HepG2 (cell line): ENCODE measurements around the gene SPTB. TPM values are rescaled to one million over a fixed set of nuclear protein-coding genes. Genes with fewer than 3 reads are reported as not detected.

ENCODE experiments used
- ATAC-seq: fragments of 200-7000 bp; cut with Tn5 transposase; 3 replicates; pipeline ENCODE4 v1.9.1; 2020; ENCODE audit warnings: mild to moderate bottlenecking, moderate library complexity
- BruUV-seq: library from RNA; stranded (reverse); fragments of 400-500 nt; replicated peaks from 2 replicates; lab custom pipeline; 2021; lab: Mats Ljungman, UMichigan
- CTCF ChIA-PET: fragments of 300-600 bp; formaldehyde crosslinking; extraction: SDS; loops from one replicate; lab custom pipeline; 2021; ENCODE audit warnings: low total read pairs, inconsistent platforms, low intra/inter-chr PET ratio; lab: Yijun Ruan, JAX
- POLR2A ChIA-PET: fragments of 350-600 bp; sonication (Branson Sonifier 250); formaldehyde crosslinking; loops from one replicate; lab custom pipeline; 2020; ENCODE audit warnings: antibody characterized with exemption, inconsistent platforms; lab: Yijun Ruan, JAX
- DNase-seq: peaks from one replicate; pipeline ENCODE4 v3.0.0-alpha.2; 2015; ENCODE audit warnings: low spot score
- FAIRE-seq: peaks from 3 replicates; lab custom pipeline; 2011; peaks lifted over from hg19 to GRCh38; lab: Jason Lieb, UNC
- H2AFZ ChIP-seq: one replicate; pipeline ENCODE4 v1.6.1; 2011; ENCODE audit warnings: low read length, inconsistent platforms
- H3K27ac ChIP-seq: fragments of 300-600 bp; 3 replicates; pipeline ENCODE4 v1.8.0; 2011; ENCODE audit warnings: mixed run types, mild to moderate bottlenecking, mixed read lengths, low read length, inconsistent platforms; ENCODE audit not compliant: insufficient read depth; ENCODE audit errors: extremely low read length
- H3K27me3 ChIP-seq, 2 experiments: fragments of 200-600 bp in 1 of 2; 2 replicates in 1 of 2; 3 replicates in 1 of 2; pipeline versions ENCODE4 v1.6.0 to v1.8.0; 2011; ENCODE audit warnings: low read length in 2 of 2, mild to moderate bottlenecking in 2 of 2, moderate library complexity in 2 of 2, inconsistent platforms in 1 of 2; ENCODE audit not compliant: insufficient read depth in 2 of 2, control insufficient read depth in 1 of 2
- H3K36me3 ChIP-seq, 2 experiments: fragments of 200-600 bp in 1 of 2; replicated peaks in 1 of 2; 2 replicates in 1 of 2; 3 replicates in 1 of 2; pipeline versions ENCODE4 v1.5.1 to v1.8.0; 2011; ENCODE audit warnings: low read length in 2 of 2, inconsistent platforms in 1 of 2; ENCODE audit not compliant: insufficient read depth in 2 of 2, control insufficient read depth in 1 of 2
- H3K4me1 ChIP-seq: 2 replicates; pipeline ENCODE4 v1.5.1; 2012; ENCODE audit warnings: low read length, inconsistent platforms; ENCODE audit not compliant: insufficient read depth
- H3K4me2 ChIP-seq: 2 replicates; pipeline ENCODE4 v1.6.0; 2011; ENCODE audit warnings: low read depth, low read length, inconsistent platforms
- H3K4me3 ChIP-seq, 3 experiments: fragments of 200-600 bp in 1 of 3; sonication (generic), shearing (Covaris generic) in 1 of 3; replicated peaks in 1 of 3; 2 replicates each; pipeline ENCODE4 v1.5.1; 2011 to 2016; ENCODE audit warnings: low read length in 3 of 3, inconsistent platforms in 2 of 3, low read depth in 2 of 3, mild to moderate bottlenecking in 2 of 3, control low read depth in 1 of 3, mixed read lengths in 1 of 3; ENCODE audit not compliant: insufficient read depth in 1 of 3
- H3K79me2 ChIP-seq: one replicate; pipeline ENCODE4 v1.6.1; 2011; ENCODE audit warnings: low read length, inconsistent platforms; ENCODE audit not compliant: insufficient read depth
- H3K9ac ChIP-seq: 2 replicates; pipeline ENCODE4 v1.6.0; 2011; ENCODE audit warnings: mild to moderate bottlenecking, low read depth, low read length, inconsistent platforms; ENCODE audit not compliant: insufficient read depth
- H3K9me3 ChIP-seq: 2 replicates; pipeline ENCODE4 v1.5.1; 2012; ENCODE audit warnings: mild to moderate bottlenecking, low read length
- H4K20me1 ChIP-seq: 2 replicates; pipeline ENCODE4 v1.6.0; 2011; ENCODE audit warnings: inconsistent platforms, mild to moderate bottlenecking, low read length, moderate library complexity; ENCODE audit not compliant: insufficient read depth
- DPF2 ChIP-seq: sonication (generic); formaldehyde crosslinking; IDR thresholded peaks from 2 replicates; pipeline ENCODE4 v1.4.0; 2020; ENCODE audit warnings: mild to moderate bottlenecking, low read depth, missing genetic modification reagents, borderline replicate concordance
- EZH2 ChIP-seq: conservative IDR thresholded peaks from 2 replicates; pipeline ENCODE4 v1.6.1; 2012; ENCODE audit warnings: mild to moderate bottlenecking, low read depth, low read length, moderate library complexity
- FOXK1 ChIP-seq: sonication (generic); formaldehyde crosslinking; IDR thresholded peaks from 2 replicates; pipeline ENCODE4 v1.4.0; 2020; ENCODE audit warnings: low read depth, missing genetic modification reagents, borderline replicate concordance
- GTF2F1 ChIP-seq: fragments of 150-350 bp; IDR thresholded peaks from 2 replicates; pipeline ENCODE4 v1.6.1; 2014; ENCODE audit warnings: low read length
- HCFC1 ChIP-seq: fragments of 150-350 bp; IDR thresholded peaks from 2 replicates; pipeline ENCODE4 v1.6.1; 2014; ENCODE audit warnings: low read depth, low read length
- RARA ChIP-seq: IDR thresholded peaks from 2 replicates; pipeline ENCODE4 v1.6.1; 2016; ENCODE audit warnings: missing genetic modification reagents, missing compliant biosample characterization
- RXRB ChIP-seq: IDR thresholded peaks from 2 replicates; pipeline ENCODE4 v1.6.1; 2016; ENCODE audit warnings: borderline replicate concordance, missing genetic modification reagents, missing compliant biosample characterization
- THAP11 ChIP-seq: IDR thresholded peaks from 2 replicates; pipeline ENCODE4 v1.6.1; 2016; ENCODE audit warnings: missing biosample characterization, missing genetic modification reagents
- YEATS2 ChIP-seq: sonication (generic); formaldehyde crosslinking; IDR thresholded peaks from 2 replicates; pipeline ENCODE4 v1.4.0; 2020; ENCODE audit warnings: missing genetic modification reagents, borderline replicate concordance
- ZIK1 ChIP-seq: sonication (generic); formaldehyde crosslinking; IDR thresholded peaks from 2 replicates; pipeline ENCODE4 v1.5.0; 2020; ENCODE audit warnings: mild to moderate bottlenecking, low read depth, missing genetic modification reagents, borderline replicate concordance
- ZNF235 ChIP-seq: sonication (generic); formaldehyde crosslinking; IDR thresholded peaks from 2 replicates; pipeline ENCODE4 v1.8.1; 2023; ENCODE audit warnings: mild to moderate bottlenecking, missing genetic modification reagents, borderline replicate concordance
- ZNF567 ChIP-seq: sonication (generic); formaldehyde crosslinking; IDR thresholded peaks from 2 replicates; pipeline ENCODE4 v1.8.1; 2023; ENCODE audit warnings: mild to moderate bottlenecking, missing genetic modification reagents, borderline replicate concordance
- ZNF766 ChIP-seq: sonication (generic); formaldehyde crosslinking; IDR thresholded peaks from 2 replicates; pipeline ENCODE4 v1.5.0; 2020; ENCODE audit warnings: missing genetic modification reagents, borderline replicate concordance
- ZSCAN20 ChIP-seq: sonication (generic); formaldehyde crosslinking; IDR thresholded peaks from 2 replicates; pipeline ENCODE4 v1.4.0; 2020; ENCODE audit warnings: missing genetic modification reagents, mild to moderate bottlenecking, borderline replicate concordance
- WGBS: methylation state at CpG from one replicate; pipeline ENCODE4 v1.1.6; 2017; ENCODE audit warnings: low lambda C conversion rate; 5-methylcytosine and 5-hydroxymethylcytosine counted together
- in situ Hi-C: cut with HindIII; loops from 2 replicates; pipeline ENCODE4 v1.10.0; 2017; ENCODE audit warnings: low pct_unique_long_range_greater_than_20kb; ENCODE audit not compliant: extremely low pct_ligation_motif_present
- intact Hi-C: fragments of 100-400 bp; cut with micrococcal nuclease; formaldehyde crosslinking; loops from one replicate; pipeline ENCODE4 v1.10.0; 2022; ENCODE audit not compliant: unreplicated experiment
- polyA plus RNA-seq, 8 experiments: library from polyadenylated mRNA; depleted of rRNA in 3 of 8; stranded (reverse) in 7 of 8; unstranded in 1 of 8; fragments of >200 nt; fragmentation: Illumina TruSeq in 4 of 8; extraction: Trizol in 4 of 8; gene quantifications; 2 replicates each; pipeline versions ENCODE4 v1.2.1 to v1.2.3, GENCODE V29; 2011 to 2016; ENCODE audit warnings: low read depth in 4 of 8, missing spikeins in 1 of 8, mixed read lengths in 1 of 8; ENCODE audit not compliant: insufficient read depth in 1 of 8
- total RNA-seq, 5 experiments: library from RNA; depleted of rRNA; stranded (reverse); fragments of >200 nt; fragmentation: Illumina TruSeq; extraction: Trizol; gene quantifications; 2 replicates each; pipeline ENCODE4 v1.2.3, GENCODE V29; 2016; ENCODE audit warnings: low read depth in 1 of 5
- TF ChIP-seq, protein P1 (sequence below): sonication (generic); formaldehyde crosslinking; IDR thresholded peaks from 2 replicates; pipeline ENCODE4 v1.4.0; 2020; ENCODE audit warnings: mild to moderate bottlenecking, missing genetic modification reagents
- TF ChIP-seq, protein P2 (sequence below): sonication (generic); formaldehyde crosslinking; IDR thresholded peaks from 2 replicates; pipeline ENCODE4 v1.4.0; 2020; ENCODE audit warnings: missing genetic modification reagents
- TF ChIP-seq, protein P3 (sequence below): sonication (generic); formaldehyde crosslinking; IDR thresholded peaks from 2 replicates; pipeline ENCODE4 v1.5.0; 2020; ENCODE audit warnings: missing genetic modification reagents, mild to moderate bottlenecking, borderline replicate concordance

SPTB gene
- total and polyA plus RNA-seq, 2 of the 13 experiments (the other 11 are each of a cell fraction or from before 2014, with no cell fraction given), result 0.01 to 0.02 TPM

DNA sequence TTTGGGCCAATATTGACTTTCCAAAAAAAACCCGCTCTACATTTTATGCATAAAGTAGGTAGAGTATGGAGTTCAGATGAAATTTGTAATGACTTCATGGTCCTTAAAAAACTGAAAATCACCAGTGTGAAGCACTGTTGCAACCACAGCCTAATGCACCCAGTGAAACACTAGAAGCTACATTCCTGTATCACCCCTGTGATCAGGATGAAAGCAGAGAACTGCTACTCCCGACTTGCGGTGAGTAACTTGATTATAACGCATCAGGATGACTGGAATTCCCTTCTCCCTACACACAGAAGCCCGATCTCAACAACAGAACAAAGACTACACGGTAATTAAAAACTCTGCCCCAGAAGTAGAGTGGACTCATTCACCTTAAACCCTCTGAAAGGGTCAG is 33.8 kb downstream of the SPTB start:
- Histone ChIP-seq H3K79me2 (no peaks in the 10 kb centered on the region), H3K27me3 (peaks cover 7 to 38% of the 10 kb centered on the region in 2 experiments), H2AFZ (no peak overlapping the region), H3K4me2 (no peak overlapping the region), H3K4me1 (no peaks in the 10 kb centered on the region), H3K9me3 (no peaks in the 10 kb centered on the region), H4K20me1 (no peaks in the 10 kb centered on the region), H3K9ac (no peak overlapping the region), H3K4me3 (no peak overlapping the region), H3K27ac (no peak overlapping the region), H3K36me3 (no peaks in the 10 kb centered on the region)
- ChIA-PET CTCF (no interaction called here), POLR2A (no interaction called here)
- DNase-seq (no peak), ATAC-seq (no peak), FAIRE-seq (no peak)
- in situ Hi-C loops (no loop called here), intact Hi-C loops (no loop called here)
- 14% methylated on average over 6 of the region's 6 CpGs for WGBS
- no TSS peak for BruUV-seq
- TF ChIP-seq, protein P1, sequence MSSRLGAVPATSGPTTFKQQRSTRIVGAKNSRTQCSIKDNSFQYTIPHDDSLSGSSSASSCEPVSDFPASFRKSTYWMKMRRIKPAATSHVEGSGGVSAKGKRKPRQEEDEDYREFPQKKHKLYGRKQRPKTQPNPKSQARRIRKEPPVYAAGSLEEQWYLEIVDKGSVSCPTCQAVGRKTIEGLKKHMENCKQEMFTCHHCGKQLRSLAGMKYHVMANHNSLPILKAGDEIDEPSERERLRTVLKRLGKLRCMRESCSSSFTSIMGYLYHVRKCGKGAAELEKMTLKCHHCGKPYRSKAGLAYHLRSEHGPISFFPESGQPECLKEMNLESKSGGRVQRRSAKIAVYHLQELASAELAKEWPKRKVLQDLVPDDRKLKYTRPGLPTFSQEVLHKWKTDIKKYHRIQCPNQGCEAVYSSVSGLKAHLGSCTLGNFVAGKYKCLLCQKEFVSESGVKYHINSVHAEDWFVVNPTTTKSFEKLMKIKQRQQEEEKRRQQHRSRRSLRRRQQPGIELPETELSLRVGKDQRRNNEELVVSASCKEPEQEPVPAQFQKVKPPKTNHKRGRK (CRISPR knock-in tag), result no peak
- TF ChIP-seq THAP11 (CRISPR knock-in tag) (no peak), RXRB (CRISPR knock-in tag) (no peak), ZNF567 (CRISPR knock-in tag) (no peak), EZH2 (no peak), DPF2 (no peak), YEATS2 (CRISPR knock-in tag) (no peak), ZNF766 (no peak), GTF2F1 (no peak), ZIK1 (CRISPR knock-in tag) (no peak), HCFC1 (no peak), ZNF235 (CRISPR knock-in tag) (no peak), FOXK1 (CRISPR knock-in tag) (no peak), ZSCAN20 (CRISPR knock-in tag) (no peak), RARA (CRISPR knock-in tag) (no peak)
- TF ChIP-seq, protein P2, sequence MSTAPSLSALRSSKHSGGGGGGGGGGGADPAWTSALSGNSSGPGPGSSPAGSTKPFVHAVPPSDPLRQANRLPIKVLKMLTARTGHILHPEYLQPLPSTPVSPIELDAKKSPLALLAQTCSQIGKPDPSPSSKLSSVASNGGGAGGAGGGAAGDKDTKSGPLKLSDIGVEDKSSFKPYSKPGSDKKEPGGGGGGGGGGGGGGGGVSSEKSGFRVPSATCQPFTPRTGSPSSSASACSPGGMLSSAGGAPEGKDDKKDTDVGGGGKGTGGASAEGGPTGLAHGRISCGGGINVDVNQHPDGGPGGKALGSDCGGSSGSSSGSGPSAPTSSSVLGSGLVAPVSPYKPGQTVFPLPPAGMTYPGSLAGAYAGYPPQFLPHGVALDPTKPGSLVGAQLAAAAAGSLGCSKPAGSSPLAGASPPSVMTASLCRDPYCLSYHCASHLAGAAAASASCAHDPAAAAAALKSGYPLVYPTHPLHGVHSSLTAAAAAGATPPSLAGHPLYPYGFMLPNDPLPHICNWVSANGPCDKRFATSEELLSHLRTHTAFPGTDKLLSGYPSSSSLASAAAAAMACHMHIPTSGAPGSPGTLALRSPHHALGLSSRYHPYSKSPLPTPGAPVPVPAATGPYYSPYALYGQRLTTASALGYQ (CRISPR knock-in tag), result no peak
- TF ChIP-seq, protein P3, sequence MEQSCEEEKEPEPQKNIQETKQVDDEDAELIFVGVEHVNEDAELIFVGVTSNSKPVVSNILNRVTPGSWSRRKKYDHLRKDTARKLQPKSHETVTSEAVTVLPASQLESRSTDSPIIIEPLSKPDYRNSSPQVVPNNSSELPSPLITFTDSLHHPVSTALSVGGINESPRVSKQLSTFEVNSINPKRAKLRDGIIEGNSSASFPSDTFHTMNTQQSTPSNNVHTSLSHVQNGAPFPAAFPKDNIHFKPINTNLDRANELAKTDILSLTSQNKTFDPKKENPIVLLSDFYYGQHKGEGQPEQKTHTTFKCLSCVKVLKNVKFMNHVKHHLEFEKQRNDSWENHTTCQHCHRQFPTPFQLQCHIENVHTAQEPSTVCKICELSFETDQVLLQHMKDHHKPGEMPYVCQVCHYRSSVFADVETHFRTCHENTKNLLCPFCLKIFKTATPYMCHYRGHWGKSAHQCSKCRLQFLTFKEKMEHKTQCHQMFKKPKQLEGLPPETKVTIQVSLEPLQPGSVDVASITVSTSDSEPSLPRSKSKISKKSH (CRISPR knock-in tag), result no peak
